ENCODE results near the gene KLHL2. TPM values are rescaled to one million over a fixed set of nuclear protein-coding genes. Genes with fewer than 3 reads are reported as not detected.

The KLHL2 gene
- total RNA-seq, 1 donor from 2014 or later: 7.3 TPM

DNA sequence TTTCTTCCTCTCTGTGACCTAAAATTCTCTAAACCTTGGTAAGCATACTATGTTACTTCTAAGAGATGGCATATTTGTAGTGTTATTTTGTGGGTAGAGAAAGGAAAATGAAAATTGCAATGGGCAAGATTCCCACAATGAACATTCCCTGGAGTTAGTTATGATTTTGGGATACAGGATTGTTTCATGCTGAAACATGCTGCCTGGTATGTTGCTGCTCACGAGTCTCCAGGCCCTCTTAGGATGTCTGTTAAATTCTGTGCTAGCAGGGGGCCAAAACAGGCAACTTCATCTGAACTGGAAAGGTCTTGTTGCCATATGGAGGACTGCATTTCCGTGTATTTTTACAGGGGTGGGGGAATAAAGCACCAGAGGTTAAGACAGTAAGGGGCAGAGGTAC is 101.2 kb downstream of the KLHL2 start:
- DNase-seq: no peak
- intact Hi-C loops (cut with DNase I): no loop called here
- ATAC-seq (ENCODE audit: poor library complexity): no peak

GRCh38 chr4:165309456-165309855 is 102.1 kb downstream of the KLHL2 start:
- ATAC-seq (ENCODE audit: poor library complexity) (no peak), DNase-seq (no peak)
- intact Hi-C loops (cut with DNase I): no loop called here

DNA sequence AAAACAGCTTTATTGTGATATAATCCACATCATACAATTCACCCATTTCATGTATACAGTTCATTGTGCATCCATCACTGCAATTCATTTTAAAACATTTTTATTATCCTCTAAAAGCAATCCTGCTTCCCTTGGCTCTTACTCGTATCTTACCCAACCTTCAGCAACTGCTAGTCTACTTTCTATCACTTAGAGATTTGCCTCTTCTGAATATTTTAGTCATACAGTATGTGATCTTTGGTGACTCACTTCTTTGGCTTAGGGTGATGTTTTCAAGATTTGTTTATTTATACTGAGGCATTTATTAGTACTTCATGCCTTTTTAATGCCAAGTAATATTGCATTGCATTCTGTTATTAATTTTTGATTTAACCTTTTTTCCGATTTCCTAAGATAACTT is 105.1 kb downstream of the KLHL2 start:
- ATAC-seq (ENCODE audit: poor library complexity): no peak
- no peak for DNase-seq
- intact Hi-C loops (cut with DNase I): no loop called here

DNA sequence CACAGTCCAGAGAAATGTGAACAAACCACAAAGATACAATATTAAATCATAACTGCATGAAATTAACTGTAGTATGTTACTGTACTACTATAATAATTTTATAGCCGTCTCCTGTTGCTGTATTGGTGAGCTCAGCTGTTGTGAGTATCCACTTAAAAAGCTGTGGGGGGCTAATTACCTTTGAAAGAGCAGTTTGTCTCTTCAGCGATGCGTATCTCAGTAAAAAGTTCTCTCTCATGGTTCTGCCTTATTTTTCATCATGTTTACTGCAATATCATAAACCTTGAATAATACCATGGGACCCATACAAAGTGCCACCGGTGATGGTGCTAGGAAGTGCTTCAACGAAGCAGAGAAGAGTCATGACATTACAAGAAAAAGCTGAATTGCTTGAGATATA is 111.7 kb downstream of the KLHL2 start:
- ATAC-seq (ENCODE audit: poor library complexity): no peak
- DNase-seq: no peak
- intact Hi-C loops (cut with DNase I): no loop called here

GRCh38 chr4:165319509-165319908 is 112.1 kb downstream of the KLHL2 start:
- intact Hi-C loops (cut with DNase I): no loop called here
- DNase-seq (no peak), ATAC-seq (ENCODE audit: poor library complexity) (no peak)

- no peak for DNase-seq
- no peak for ATAC-seq (ENCODE audit: poor library complexity)
- intact Hi-C loops (cut with DNase I): loop anchor here (10.0 kb wide), 1 partner anchor 120 kb away; the partner anchor contains the start of gene KLHL2
Observed at GRCh38 chr4:165324236-165324917, 117.0 kb downstream of the KLHL2 start.

- ATAC-seq (ENCODE audit: poor library complexity): no peak
- DNase-seq: no peak
- intact Hi-C loops (cut with DNase I): loop anchor here (10.0 kb wide), 1 partner anchor 120 kb away; the partner anchor contains the start of gene KLHL2
Observed at GRCh38 chr4:165324918-165325304, 117.5 kb downstream of the KLHL2 start.

GRCh38 chr4:165325732-165326512 is 118.6 kb downstream of the KLHL2 start:
- ATAC-seq (ENCODE audit: poor library complexity) (no peak), DNase-seq (no peak)
- intact Hi-C loops (cut with DNase I): loop anchor here (10.0 kb wide), 1 partner anchor 121 kb away; the partner anchor contains the start of gene KLHL2

DNA sequence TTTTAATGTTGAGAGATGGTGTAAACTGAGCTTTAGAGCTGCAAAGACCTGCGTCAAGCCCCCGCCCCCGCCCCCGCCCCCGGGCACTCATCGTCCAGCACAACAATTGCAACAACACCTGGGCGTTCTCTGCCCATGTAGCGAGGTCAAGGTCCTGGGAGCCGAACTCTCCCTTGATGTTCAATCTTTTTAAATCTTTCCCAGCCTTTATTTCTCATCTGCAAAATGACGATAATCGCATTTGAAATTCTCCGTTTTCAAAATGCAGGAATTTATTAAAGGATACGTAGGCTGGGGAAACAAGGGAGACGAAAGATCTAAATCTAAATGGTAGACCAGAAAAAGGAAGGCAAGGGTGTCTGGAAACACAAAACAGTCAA is 119.5 kb downstream of the KLHL2 start:
- intact Hi-C loops (cut with DNase I): loop anchor here (10.0 kb wide), 1 partner anchor 122 kb away; the partner anchor contains the start of gene KLHL2
- ATAC-seq (ENCODE audit: poor library complexity) (peak; percentile 21), DNase-seq (no peak)

DNA sequence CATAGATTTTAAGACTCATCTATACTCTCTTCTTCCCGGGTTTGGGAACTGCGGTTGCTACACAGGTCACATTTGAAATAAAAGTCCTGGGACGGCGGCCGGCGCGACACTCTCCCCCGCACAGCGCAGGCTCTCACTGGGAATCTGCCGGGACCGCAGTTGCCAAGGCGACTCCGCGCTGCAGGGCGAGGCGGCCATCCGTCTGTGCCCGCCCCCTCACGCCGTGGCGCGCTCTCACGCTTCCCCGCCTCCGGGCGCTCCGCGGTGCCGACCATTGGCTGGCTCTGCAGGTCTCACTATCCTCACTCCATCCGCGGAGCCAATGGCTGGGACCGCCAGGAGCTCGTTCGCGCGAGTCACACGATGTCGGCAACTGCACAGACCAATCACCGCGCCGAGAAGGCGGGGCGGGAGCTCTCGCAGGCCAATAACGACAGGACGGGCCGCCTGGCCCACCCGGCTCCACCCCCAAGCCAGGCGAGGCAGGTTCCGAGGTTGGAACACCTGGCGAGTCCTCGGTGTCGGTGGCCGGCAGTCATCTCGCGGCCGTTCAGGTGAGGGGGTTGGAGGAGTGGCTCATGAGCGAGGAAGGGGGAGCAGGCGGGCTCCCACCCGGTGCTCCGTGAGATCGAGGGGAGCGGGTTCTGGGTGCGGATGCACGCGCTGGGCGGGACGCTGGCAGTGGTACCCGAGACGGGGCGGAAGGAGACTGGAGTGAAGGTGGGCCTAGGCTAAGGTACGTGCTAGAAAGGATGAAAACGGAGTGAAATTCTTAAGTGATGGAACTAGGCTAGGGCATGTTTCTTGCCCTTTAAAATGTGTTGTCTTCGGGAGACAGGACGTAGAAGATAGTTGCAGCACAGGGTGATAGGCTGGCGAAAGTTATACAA is 120.1 kb downstream of the KLHL2 start, which contains the start of gene MSMO1:
TSS of gene MSMO1 (plus strand) at position 459 of the 890 bp plus-strand sequence. CDS start 5,702 bp downstream, outside the sequence.
- intact Hi-C loops (cut with DNase I): loop anchor here (10.0 kb wide), 1 partner anchor 123 kb away; the partner anchor contains the start of gene KLHL2
- ATAC-seq (ENCODE audit: poor library complexity): peak; percentile 100
- DNase-seq: peak; percentile 100

DNA sequence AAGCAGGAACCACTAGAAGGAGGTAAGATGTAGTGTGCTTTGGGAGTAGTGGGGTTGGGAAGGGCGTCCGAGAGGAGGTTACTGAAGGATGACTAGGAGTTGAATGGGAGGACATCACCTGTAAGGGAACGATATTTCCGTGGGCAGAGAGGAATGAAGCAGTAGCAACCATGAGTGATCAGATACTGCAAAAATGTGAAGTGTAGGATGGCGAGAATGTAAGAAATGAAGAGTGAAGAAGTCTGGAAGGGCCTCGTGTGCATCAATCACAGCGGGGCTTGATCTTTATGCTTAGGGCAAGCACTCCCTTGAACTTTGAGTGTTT is 120.7 kb downstream of the KLHL2 start:
- DNase-seq (no peak), ATAC-seq (ENCODE audit: poor library complexity) (no peak)

DNA sequence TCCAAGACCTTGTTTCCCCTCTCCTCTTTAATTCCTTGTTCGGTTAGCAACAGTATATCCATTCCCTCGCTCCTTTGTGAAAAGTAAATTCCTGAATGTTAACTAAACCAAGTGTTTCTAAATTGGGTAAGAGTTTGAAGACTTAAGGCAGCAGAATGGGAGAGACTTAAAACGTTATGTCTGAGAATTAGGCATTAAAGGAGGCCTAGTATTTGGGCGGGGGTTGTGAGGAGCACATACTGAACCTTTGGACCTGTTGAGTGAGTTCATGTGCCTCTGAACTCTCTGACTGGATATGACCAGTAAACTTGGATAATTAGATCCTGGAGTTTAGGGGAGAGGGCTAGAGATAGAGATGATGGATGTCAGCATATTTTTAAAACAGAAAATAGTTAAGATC is 121.3 kb downstream of the KLHL2 start:
- ATAC-seq (ENCODE audit: poor library complexity) (no peak), DNase-seq (no peak)
- intact Hi-C loops (cut with DNase I): loop anchor here (10.0 kb wide), 1 partner anchor 124 kb away; the partner anchor contains the start of gene KLHL2

More for the DNA sequence above, 120.7 kb downstream of the KLHL2 start:
- intact Hi-C loops (cut with DNase I): loop anchor here (10.0 kb wide), 1 partner anchor 123 kb away; the partner anchor contains the start of gene KLHL2

DNA sequence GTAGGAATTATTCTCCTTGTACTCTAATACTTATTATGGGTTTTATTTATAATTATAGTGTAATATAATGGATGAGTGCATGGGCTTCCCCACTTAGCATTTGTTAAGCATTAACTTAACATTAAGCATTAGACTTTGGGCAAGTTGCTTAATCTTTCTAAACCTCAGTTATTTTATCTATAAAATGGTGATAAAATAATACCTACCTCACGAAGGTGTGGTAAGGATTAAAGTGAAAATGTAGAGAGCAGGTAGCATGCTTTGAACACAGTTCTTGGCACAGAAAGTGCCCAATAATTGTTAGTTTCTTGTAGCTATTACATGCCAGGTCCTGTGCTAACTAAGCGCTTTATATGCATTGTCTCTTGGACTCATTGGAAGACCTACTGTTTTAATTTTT is 122.7 kb downstream of the KLHL2 start:
- DNase-seq (no peak), ATAC-seq (ENCODE audit: poor library complexity) (no peak)
- intact Hi-C loops (cut with DNase I): no loop called here

DNA sequence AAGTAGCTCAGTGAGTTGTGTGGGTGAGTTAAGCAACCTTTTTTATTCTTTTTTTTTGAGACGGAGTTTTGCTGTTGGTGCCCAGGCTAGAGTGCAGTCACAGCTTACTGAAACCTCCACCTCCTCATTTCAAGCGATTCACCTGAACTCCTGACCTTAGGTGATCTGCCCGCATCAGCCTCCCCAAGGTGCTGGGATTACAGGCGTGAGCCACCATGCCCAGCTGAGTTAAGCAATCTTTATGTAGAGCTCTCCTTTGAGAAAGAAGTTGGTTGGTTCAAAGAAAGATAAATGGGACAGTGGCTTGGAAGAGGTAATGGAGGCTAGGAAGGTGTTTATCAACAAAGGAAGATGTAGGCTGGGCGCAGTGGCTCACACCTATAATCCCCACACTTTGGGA is 123.3 kb downstream of the KLHL2 start:
- ATAC-seq (ENCODE audit: poor library complexity): no peak
- intact Hi-C loops (cut with DNase I): no loop called here
- no peak for DNase-seq

- ATAC-seq (ENCODE audit: poor library complexity) (no peak), DNase-seq (no peak)
- intact Hi-C loops (cut with DNase I): no loop called here
Observed at GRCh38 chr4:165331359-165331758, 124.0 kb downstream of the KLHL2 start.

GRCh38 chr4:165331823-165332222 is 124.5 kb downstream of the KLHL2 start:
- ATAC-seq (ENCODE audit: poor library complexity) (no peak), DNase-seq (no peak)
- intact Hi-C loops (cut with DNase I): no loop called here

GRCh38 chr4:165332502-165332901 is 125.1 kb downstream of the KLHL2 start:
- no peak for ATAC-seq (ENCODE audit: poor library complexity)
- intact Hi-C loops (cut with DNase I): no loop called here

GRCh38 chr4:165335163-165335703 is 127.9 kb downstream of the KLHL2 start:
- intact Hi-C loops (cut with DNase I): no loop called here
- no peak for ATAC-seq (ENCODE audit: poor library complexity)
- no peak for DNase-seq

More at GRCh38 chr4:165332502-165332901, 125.1 kb downstream of the KLHL2 start:
- no peak for DNase-seq

DNA sequence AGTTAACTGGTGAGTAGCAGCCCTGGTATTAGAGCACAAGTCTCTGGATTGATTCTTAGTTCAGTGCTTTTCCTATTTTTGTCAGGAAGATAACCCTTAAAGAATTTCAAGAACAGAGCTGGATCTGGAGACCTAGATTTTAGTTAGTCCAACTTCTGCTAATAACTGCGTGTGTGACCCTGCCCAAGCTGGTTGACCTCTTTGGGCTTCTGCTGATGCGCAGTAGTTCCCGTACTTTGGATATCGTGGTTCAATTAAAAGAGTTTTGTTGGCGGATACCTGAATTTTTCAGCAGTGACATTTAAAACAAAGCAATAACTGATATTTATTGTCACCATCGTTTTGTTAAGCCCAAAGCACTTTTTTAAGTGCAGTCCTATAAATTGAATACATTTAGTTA is 129.4 kb downstream of the KLHL2 start:
- ATAC-seq (ENCODE audit: poor library complexity): no peak
- intact Hi-C loops (cut with DNase I): no loop called here
- DNase-seq: no peak
